GM19023 (cell line): ENCODE results near the gene FAS.

Experiments used
- ATAC-seq: cut with Tn5 transposase; IDR thresholded peaks from one replicate; pipeline ENCODE4 v1.9.1; 2021; ENCODE audit warnings: mild to moderate bottlenecking, moderate library complexity; ENCODE audit not compliant: unreplicated experiment

The FAS gene

DNA sequence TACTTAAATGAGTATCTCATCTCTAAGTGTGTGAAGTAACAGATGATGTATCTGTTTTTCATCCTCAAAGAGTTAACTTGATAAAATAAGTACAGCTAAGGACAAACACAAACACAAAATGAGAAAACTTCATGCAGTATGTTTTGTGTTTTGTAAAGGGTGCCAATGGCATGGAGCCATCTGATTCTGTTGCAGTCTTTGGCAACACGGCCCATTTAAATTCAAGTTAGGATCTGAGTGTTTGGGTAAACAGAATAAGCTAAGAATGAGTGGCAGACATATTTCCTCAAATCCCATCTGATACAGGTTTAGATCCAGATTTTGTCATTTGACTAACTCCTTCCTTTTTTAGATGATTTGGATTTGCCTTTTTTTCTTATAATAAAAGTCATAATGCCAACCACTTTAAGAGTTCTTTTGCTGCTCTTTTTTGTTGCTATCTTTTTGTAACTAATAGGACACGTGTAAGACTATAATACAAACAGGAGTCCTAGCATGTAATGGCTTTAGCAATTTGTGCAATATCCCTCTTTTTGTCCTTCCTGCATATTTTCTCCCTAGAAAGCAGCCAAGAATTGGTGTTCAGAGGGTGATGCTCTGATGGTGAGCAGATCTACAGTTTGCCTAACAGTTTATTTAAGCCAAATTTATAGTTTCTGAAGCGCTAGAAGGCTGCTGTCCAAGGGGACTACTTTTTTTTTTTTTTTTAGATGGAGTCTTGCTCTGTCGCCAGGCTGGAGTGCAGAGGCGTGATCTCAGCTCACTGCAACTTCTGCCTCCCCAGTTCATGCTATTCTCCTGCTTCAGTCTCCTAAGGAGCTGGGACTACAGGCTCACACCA is 19.2 kb upstream of the FAS start:
- ATAC-seq: no peak

GRCh38 chr10:88974012-88974411 is 16.6 kb upstream of the FAS start:
- no peak for ATAC-seq

DNA sequence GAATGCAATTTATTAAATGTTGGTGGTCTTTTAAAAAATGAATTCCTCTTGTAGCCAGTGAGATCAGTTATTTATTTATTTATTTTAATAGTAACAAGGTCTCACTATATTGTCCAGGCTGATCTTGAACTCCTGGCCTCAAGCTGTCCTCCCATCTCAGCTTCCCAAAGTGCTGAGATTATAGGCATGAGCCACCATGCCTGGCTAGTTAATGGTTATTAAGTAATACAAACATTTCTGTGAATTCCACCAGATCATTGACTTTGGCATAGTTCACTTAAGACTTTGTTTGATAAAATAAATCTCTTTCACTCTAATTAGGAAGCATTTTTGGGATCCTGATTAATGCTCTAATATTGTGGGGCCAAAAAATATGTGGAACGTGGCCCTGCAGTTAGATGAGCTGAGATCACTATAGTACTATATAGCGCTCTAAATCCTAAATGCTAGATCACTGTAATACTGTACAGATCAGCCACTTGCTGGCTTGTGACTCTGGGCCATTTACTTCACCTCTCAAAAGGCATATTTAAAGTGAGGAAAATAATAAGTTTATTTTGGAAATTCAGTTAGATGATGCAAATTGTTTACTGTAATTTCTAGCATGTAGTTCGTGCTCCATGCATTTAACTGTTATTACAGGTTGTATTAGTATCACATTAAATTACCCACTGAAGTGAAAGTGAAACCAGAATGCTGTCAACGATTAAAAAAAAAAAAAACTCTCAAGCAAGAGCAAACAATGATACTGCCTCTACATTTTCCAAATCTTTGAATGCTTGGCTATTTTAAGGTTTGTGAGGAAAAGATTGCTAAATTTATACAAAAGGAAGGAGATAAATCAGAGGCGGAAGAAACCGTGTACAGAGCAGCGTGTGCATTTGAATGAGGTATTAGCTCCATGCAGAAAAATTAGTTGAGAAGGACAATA is 15.9 kb upstream of the FAS start:
- no peak for ATAC-seq

DNA sequence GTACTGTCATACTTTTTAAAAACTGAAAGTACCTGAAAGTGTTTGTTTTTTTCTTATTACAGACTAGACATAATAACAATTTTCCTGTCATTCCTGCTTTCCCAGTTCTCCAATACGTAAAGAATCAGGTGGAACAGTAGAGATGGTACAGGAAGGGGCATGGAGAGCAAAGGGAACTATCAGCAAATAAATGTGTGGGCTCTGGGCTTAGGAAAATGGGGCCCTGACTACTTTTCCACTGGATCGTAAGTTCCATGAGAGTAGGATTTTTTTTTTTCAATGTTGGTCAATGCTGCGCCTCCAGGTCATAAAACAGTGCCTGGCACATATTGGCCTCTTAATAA is 15.2 kb upstream of the FAS start:
- ATAC-seq: no peak

- ATAC-seq: no peak
These were observed 12.1 kb upstream of the FAS start for GRCh38 chr10:88978463-88978862.

DNA sequence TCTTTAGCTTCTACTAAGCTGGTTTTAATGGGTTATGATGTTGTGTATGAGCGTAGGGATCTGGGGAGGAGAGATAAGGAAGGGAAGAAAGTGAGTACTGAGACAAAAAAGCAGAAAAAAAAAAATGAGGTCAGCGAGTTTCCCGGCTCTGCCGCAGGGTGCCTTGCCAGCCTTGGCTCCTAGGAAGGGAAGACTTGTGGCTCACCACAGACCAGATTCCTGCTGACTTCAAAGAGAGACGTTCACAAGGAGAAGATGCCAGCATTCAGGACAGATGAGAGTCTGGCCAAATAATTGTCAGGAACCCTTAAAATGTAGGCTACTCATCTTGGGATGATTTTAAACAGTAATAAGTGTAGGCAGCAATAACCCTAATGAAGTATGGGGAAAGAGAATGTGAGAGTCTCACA is 11.4 kb upstream of the FAS start:
- ATAC-seq: no peak

DNA sequence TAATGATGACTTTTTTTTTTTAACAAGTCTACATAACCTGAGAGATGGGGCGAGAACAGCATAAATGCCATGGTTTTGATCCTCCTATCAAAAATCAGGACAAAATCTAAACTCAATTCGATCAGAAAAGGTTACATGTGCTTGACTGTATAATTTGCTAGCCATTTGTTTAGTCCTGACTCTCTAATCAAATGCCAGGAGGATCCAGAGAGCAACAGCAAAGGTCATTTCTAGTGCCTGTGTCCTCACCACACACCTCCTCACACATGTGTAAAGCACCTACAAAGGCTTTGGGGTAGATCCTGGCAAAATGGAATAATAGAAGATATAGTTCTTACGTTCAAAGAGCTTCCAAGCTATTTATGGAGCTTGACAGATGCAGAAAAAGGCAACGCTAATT is 11.0 kb upstream of the FAS start:
- no peak for ATAC-seq

DNA sequence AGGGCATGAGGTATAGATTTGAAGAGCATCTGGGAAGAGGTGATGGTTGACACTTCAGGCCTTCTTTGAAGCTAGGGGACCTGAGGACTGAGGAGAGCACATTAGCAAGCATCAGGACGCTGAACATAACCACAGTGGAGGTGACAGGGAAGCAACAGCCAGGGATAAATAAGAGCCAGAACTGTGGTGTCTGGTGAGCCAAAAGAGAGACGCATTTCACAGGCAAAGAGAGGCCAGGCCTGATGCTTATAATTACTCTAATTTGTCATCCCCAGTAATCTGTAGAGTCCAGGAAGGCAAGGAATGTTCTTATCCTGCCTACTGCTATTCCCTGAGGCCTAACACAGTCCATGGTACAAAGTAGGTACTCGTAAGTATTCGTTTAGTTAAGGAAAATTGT is 10.4 kb upstream of the FAS start:
- no peak for ATAC-seq

DNA sequence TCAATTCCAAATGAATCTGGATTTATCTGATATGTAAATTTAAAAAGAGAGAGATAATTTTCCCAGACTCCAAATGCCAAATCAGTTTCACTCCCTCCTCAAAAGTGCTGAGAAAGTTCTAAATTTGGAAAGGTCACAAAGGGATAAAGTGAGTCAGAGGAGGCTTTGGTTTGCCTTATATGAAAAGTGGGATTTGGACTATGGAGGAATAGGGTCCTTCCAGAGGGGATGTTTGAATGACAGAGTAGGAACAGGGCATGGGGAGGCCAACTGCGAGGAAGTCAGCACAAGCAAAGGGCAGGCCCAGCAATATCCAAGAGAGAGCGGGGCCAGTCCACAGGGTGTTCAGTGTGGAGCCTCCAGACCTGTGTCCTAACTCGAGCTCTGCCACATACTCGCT is 9.8 kb upstream of the FAS start:
- ATAC-seq: no peak

DNA sequence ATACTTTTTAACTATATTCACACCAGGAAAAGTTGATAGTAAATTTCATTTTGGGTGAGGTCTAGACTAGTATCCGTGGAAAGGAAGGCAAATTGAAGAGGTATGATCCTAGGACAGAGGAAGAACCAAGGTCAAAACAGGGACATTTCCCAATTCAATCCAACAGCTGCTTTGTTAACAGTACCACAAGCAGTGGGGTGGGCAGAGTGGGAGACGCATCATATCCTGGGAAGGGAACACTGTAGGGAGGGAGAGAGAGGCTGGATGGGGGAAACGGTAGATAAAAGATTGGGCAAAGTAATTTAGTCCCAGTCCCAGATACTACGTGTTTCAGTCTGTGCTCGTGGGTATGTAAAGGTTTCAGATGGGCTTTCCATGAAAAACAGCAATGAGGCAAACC is 9.2 kb upstream of the FAS start:
- no peak for ATAC-seq

DNA sequence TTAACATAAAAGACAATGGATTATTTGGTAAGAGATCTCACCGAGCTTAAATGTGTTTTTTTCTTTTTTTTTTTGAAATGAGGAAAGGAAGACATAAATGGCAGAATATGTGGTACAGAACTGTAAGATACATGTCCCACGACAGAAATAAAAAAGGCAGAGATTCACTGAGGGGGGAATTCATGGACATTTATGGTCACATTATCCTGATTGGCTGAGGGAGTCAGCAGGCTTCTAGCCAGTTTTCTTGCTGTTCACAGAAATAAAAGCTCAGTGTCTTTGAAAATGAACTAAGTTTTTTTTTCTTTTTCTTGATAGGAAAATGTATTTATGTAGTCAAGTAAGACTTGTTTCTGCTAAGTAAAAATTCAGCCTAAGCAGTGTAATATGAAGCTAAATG is 8.2 kb upstream of the FAS start:
- no peak for ATAC-seq

GRCh38 chr10:88983206-88983605 is 7.4 kb upstream of the FAS start:
- ATAC-seq: no peak

DNA sequence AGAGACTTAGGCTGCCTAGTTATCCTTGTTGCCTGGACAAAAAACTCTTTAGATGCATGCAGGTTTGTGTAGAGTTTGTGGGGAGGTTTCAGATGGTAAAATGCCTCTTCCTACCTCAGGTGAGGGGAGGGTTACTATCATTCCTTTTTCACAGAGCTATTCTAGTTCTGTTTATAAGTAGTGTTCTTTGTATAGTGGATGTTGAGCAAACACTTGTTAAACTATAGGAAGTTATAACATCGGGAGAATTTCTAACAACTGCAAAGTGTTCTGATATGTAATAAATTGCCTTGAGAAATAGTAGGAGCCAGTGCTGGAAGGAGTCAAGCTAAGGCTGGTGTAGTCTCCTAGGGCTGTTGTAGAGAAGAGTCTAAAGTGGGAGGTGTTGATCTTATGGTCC is 6.7 kb upstream of the FAS start:
- no peak for ATAC-seq

DNA sequence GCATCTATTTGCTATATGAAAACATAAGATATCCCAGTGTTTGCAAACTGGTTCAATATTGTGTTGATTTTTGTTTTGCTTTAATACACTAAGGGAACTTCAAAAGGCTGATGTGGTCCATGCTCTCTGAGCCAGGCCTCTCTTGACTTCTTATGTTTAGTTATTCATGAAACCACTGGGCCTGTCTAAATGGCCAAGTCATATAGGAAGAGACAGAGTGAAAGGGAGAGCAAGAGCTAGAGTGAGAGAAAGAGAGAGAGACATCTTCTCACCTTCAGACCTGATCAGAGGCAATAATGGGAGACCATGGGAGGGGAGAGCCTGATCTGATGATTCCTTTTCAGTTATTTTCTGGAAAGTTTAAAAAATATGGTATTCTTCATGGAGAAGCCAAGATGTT is 6.1 kb upstream of the FAS start:
- no peak for ATAC-seq

- no peak for ATAC-seq
These were observed 3.9 kb upstream of the FAS start for GRCh38 chr10:88986549-88987242.

DNA sequence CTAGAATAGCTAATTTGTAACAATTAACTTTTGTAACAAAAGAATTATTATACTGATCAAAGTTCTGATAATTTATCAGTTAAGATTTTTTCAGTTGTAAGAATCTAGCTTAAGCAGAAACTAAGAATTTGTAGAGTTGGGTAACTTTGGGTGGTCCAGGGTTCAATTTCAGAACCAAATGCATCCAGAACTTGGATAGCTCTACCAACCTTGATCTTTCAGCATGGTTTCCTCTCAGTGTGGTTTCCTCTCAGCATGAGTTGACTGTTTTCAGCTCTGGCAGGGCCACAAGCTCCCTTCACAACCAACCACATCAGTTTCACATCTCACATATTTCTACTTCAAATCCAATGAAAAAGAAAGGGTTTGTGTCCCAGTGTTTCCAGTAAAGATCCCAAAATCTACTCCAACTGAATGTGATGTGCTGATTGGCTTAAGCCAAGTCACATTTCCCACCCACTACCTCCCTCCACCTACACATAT is 3.3 kb upstream of the FAS start:
- no peak for ATAC-seq

GRCh38 chr10:88987840-88988239 is 2.8 kb upstream of the FAS start:
- no peak for ATAC-seq

- ATAC-seq: no peak
These were observed 1.2 kb upstream of the FAS start for GRCh38 chr10:88989423-88989822.

DNA sequence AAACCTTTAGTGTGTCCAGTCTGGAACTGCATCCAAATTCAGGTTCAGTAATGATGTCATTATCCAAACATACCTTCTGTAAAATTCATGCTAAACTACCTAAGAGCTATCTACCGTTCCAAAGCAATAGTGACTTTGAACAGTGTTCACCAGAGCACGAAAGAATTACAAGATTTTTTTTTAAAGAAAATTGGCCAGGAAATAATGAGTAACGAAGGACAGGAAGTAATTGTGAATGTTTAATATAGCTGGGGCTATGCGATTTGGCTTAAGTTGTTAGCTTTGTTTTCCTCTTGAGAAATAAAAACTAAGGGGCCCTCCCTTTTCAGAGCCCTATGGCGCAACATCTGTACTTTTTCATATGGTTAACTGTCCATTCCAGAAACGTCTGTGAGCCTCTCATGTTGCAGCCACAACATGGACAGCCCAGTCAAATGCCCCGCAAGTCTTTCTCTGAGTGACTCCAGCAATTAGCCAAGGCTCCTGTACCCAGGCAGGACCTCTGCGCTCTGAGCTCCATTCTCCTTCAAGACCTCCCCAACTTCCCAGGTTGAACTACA is 694 bp upstream of the FAS start:
- peak; percentile 2 for ATAC-seq

DNA sequence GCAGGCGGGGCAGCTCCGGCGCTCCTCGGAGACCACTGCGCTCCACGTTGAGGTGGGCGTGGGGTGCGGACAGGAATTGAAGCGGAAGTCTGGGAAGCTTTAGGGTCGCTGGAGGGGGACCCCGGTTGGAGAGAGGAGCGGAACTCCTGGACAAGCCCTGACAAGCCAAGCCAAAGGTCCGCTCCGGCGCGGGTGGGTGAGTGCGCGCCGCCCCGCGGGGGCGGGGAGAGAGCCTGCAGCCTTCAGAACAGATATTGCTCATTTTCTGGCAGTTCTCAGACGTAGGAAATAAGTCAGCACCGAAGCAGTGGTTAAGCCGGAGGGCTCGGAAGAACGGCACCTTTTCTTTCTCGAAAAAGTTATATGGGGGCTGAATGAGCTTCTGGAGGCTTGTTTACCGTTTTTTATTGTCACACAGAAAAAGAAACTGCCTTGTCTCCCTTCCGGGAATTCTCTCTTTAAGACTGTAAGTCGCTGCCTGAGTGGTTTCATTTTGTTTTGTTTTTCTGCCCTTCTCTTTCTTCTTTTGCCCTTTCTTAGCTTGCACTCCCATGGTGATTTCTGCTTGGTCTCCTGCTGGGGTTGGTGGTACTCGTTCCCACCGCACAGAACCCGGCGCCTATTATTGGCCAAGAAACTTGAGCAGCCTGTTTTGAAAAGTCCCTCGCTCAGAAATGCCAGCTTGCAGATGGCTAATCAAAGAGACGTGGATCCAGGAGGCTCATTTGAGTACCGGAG is 732 bp downstream of the FAS start:
- ATAC-seq: peak; percentile 45
